Fibroblast of villous mesenchyme (primary cell): ENCODE results near the gene G3BP2. TPM values are rescaled to one million over a fixed set of nuclear protein-coding genes. Genes with fewer than 3 reads are reported as not detected.
"Not testable (repeated sequence)": the region's sequence is repeated elsewhere in the genome, so short reads cannot be mapped to it uniquely, and the experiment has no call there.

Experiments used
- DNase-seq: peaks from one replicate; pipeline ENCODE4 v3.0.0-alpha.2; 2010; ENCODE audit warnings: low read depth
- H3K4me3 ChIP-seq: 2 replicates; pipeline ENCODE4 v1.5.1; 2011; ENCODE audit warnings: low read depth, mild to moderate bottlenecking, low read length
- CTCF ChIP-seq: IDR thresholded peaks from 2 replicates; pipeline ENCODE4 v1.5.1; 2012; ENCODE audit warnings: low read depth, mild to moderate bottlenecking, low read length; ENCODE audit not compliant: insufficient read depth
- total RNA-seq: library from RNA; depleted of rRNA; stranded (reverse); fragments of >200 nt; gene quantifications from 2 replicates; pipeline ENCODE4 v1.2.3, GENCODE V29; 2012

Gene G3BP2
- total RNA-seq, 1 donor: 209 TPM

- TF ChIP-seq CTCF: no peak
- H3K4me3 ChIP-seq: no peak overlapping the region
- DNase-seq: no peak
These were observed 25.2 kb upstream of the G3BP2 start for GRCh38 chr4:75698162-75698962.

GRCh38 chr4:75696581-75696980 is 23.4 kb upstream of the G3BP2 start:
- H3K4me3 ChIP-seq: no peak overlapping the region
- no peak for TF ChIP-seq CTCF
- DNase-seq: no peak

- H3K4me3 ChIP-seq: no peak overlapping the region
- no peak for DNase-seq
- TF ChIP-seq CTCF: no peak
These were observed 22.9 kb upstream of the G3BP2 start for GRCh38 chr4:75696071-75696470.

DNA sequence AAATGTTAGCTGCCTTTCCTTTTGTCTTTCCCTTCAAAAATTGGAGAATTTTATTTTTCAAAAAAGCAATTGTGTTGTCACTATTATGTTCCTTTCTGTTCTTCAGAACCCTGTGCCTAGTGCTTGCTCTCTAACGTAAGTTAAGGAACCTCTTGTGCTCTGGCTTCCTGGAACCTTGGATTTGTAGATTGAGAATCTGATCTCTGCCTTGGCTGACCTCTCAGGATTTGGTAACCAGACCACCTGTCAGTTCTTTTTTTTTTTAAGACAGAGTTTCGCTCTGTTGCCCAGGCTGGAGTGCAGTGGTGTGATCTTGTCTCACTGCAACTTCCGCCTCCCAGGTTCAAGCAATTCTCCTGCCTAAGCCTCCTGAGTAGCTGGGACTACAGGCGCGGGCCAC is 18.9 kb upstream of the G3BP2 start:
- DNase-seq, H3K4me3 ChIP-seq: not testable (repeated sequence)

GRCh38 chr4:75687125-75687524 is 13.9 kb upstream of the G3BP2 start:
- not testable (repeated sequence) for H3K4me3 ChIP-seq, DNase-seq

DNA sequence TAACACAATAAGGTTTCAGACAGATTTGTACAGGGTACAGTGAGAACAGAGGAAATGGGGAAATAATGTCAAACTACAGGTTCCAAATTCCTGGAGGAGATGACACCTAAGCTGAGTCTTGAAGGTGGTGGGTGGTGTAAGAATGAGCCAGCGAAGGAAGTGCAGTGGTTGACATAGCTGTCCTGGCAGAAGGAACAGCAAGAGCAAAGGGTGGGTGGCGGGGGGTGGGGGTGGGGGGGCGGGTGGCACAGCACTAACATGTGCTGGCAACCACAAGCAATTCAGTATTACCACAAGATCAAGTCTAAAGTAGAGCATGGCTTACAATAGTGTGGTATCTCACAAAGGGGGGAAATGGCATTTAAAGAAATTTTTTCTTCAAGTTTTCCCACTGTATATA is 13.1 kb upstream of the G3BP2 start:
- no peak overlapping the region for H3K4me3 ChIP-seq
- TF ChIP-seq CTCF: no peak
- no peak for DNase-seq

GRCh38 chr4:75685546-75686189 is 12.5 kb upstream of the G3BP2 start:
- no peak for TF ChIP-seq CTCF
- no peak overlapping the region for H3K4me3 ChIP-seq

More at GRCh38 chr4:75685546-75686189, 12.5 kb upstream of the G3BP2 start:
- no peak for DNase-seq
